HepG2 (cell line): ENCODE data around the gene WDR47. TPM values are rescaled to one million over a fixed set of nuclear protein-coding genes. Genes with fewer than 3 reads are reported as not detected.

Source experiments
- CCDC6 ChIP-seq: sonication (generic); formaldehyde crosslinking; IDR thresholded peaks from 2 replicates; pipeline ENCODE4 v1.8.1; 2022; ENCODE audit warnings: mild to moderate bottlenecking, missing genetic modification reagents, moderate library complexity
- ELF3 ChIP-seq: IDR thresholded peaks from 2 replicates; pipeline ENCODE4 v1.6.1; 2016; ENCODE audit warnings: missing genetic modification reagents, missing compliant biosample characterization
- ERF ChIP-seq: IDR thresholded peaks from 2 replicates; pipeline ENCODE4 v1.6.1; 2018; ENCODE audit warnings: missing biosample characterization, missing genetic modification reagents
- FOXP4 ChIP-seq: sonication (generic); formaldehyde crosslinking; IDR thresholded peaks from 2 replicates; pipeline ENCODE4 v1.4.0; 2020; ENCODE audit warnings: missing genetic modification reagents
- GATAD2A ChIP-seq: IDR thresholded peaks from 2 replicates; pipeline ENCODE4 v1.6.1; 2016
- GTF3A ChIP-seq: sonication (generic); formaldehyde crosslinking; conservative IDR thresholded peaks from 2 replicates; pipeline ENCODE4 v1.4.0; 2020; ENCODE audit warnings: mild to moderate bottlenecking, missing genetic modification reagents
- HOXD1 ChIP-seq: sonication (generic); formaldehyde crosslinking; IDR thresholded peaks from 2 replicates; pipeline ENCODE4 v1.5.0; 2020; ENCODE audit warnings: missing genetic modification reagents
- SETDB1 ChIP-seq: sonication (generic); formaldehyde crosslinking; IDR thresholded peaks from 2 replicates; pipeline ENCODE4 v1.5.1; 2020; ENCODE audit warnings: missing genetic modification reagents, mild to moderate bottlenecking, borderline replicate concordance
- ZBTB42 ChIP-seq: sonication (generic); formaldehyde crosslinking; IDR thresholded peaks from 2 replicates; pipeline ENCODE4 v1.5.0; 2020; ENCODE audit warnings: mild to moderate bottlenecking, missing genetic modification reagents
- ZNF142 ChIP-seq: sonication (generic); formaldehyde crosslinking; IDR thresholded peaks from 2 replicates; pipeline ENCODE4 v1.4.0; 2020; ENCODE audit warnings: missing genetic modification reagents
- ZNF143 ChIP-seq: sonication (generic); formaldehyde crosslinking; IDR thresholded peaks from 2 replicates; pipeline ENCODE4 v1.4.0; 2020; ENCODE audit warnings: missing genetic modification reagents
- polyA plus RNA-seq, 8 experiments: library from polyadenylated mRNA; depleted of rRNA in 3 of 8; stranded (reverse) in 7 of 8; unstranded in 1 of 8; fragments of >200 nt; fragmentation: Illumina TruSeq in 4 of 8; extraction: Trizol in 4 of 8; gene quantifications; 2 replicates each; pipeline versions ENCODE4 v1.2.1 to v1.2.3, GENCODE V29; 2011 to 2016; ENCODE audit warnings: low read depth in 4 of 8, missing spikeins in 1 of 8, mixed read lengths in 1 of 8; ENCODE audit not compliant: insufficient read depth in 1 of 8
- total RNA-seq, 5 experiments: library from RNA; depleted of rRNA; stranded (reverse); fragments of >200 nt; fragmentation: Illumina TruSeq; extraction: Trizol; gene quantifications; 2 replicates each; pipeline ENCODE4 v1.2.3, GENCODE V29; 2016; ENCODE audit warnings: low read depth in 1 of 5
- TF ChIP-seq, protein P1 (sequence below): IDR thresholded peaks from 2 replicates; pipeline ENCODE4 v1.4.0; 2020; ENCODE audit warnings: mild to moderate bottlenecking, missing genetic modification reagents
- TF ChIP-seq, protein P2 (sequence below): sonication (generic); formaldehyde crosslinking; IDR thresholded peaks from 2 replicates; pipeline ENCODE4 v1.4.0; 2020; ENCODE audit warnings: missing genetic modification reagents

Gene WDR47
- total and polyA plus RNA-seq, 2 of the 13 experiments (the other 11 are each of a cell fraction or from before 2014, with no cell fraction given): 4.3 to 5.9 TPM

DNA sequence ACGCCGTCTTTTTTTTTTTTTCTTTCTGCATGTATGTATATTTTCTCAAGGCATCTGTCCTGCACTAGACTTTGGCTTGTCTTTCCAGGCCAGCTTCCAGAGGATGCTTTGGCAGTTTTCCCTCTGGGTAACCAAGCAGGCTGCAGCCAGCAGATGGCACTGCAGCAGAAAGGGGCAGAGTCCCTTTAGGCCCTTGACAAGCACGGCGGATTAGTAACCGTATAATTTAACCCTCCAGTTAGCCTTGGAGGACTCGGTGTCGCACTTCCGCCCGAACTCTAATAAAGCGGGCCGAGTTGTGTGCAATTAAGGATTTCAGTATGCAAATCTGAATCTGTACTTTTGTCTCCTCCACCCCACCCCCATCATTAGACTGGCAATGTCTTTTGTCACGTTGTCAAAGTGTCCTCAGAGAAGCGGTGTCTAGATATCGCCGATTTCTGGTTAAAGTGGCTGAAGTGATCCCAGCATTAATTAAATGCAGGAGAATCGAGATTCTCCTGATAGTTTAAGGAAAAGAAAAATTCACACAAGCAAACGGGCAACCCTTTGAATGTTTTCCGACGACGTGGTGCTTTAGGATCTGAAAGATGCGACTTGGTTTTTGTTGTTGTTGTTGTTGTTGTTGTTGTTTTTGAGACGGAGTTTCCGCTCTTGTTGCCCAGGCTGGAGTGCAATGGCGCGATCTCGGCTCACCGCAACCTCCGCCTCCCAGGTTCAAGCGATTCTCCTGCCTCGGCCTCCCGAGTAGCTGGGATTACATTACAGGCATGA lies 47.5 kb upstream of the WDR47 start (continued):
- TF ChIP-seq, protein P1, sequence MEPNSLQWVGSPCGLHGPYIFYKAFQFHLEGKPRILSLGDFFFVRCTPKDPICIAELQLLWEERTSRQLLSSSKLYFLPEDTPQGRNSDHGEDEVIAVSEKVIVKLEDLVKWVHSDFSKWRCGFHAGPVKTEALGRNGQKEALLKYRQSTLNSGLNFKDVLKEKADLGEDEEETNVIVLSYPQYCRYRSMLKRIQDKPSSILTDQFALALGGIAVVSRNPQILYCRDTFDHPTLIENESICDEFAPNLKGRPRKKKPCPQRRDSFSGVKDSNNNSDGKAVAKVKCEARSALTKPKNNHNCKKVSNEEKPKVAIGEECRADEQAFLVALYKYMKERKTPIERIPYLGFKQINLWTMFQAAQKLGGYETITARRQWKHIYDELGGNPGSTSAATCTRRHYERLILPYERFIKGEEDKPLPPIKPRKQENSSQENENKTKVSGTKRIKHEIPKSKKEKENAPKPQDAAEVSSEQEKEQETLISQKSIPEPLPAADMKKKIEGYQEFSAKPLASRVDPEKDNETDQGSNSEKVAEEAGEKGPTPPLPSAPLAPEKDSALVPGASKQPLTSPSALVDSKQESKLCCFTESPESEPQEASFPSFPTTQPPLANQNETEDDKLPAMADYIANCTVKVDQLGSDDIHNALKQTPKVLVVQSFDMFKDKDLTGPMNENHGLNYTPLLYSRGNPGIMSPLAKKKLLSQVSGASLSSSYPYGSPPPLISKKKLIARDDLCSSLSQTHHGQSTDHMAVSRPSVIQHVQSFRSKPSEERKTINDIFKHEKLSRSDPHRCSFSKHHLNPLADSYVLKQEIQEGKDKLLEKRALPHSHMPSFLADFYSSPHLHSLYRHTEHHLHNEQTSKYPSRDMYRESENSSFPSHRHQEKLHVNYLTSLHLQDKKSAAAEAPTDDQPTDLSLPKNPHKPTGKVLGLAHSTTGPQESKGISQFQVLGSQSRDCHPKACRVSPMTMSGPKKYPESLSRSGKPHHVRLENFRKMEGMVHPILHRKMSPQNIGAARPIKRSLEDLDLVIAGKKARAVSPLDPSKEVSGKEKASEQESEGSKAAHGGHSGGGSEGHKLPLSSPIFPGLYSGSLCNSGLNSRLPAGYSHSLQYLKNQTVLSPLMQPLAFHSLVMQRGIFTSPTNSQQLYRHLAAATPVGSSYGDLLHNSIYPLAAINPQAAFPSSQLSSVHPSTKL: 0 out of 2 replicates have a peak, but pooled peaks have one; percentile 55
- TF ChIP-seq ERF (CRISPR knock-in tag) (peak; percentile 21; the same call in 1 of the 2 replicates), HOXD1 (CRISPR knock-in tag) (no peak), ZNF143 (CRISPR knock-in tag) (0 out of 2 replicates have a peak, but pooled peaks have one; percentile 33), FOXP4 (no peak), GTF3A (0 out of 2 replicates have a peak, but pooled peaks have one; percentile 14), SETDB1 (CRISPR knock-in tag) (no peak), ELF3 (CRISPR knock-in tag) (peak; percentile 53), ZNF142 (CRISPR knock-in tag) (peak; percentile 40; the same call in 1 of the 2 replicates), CCDC6 (CRISPR knock-in tag) (0 out of 2 replicates have a peak, but pooled peaks have one; percentile 18), GATAD2A (CRISPR knock-in tag) (peak; percentile 87), ZBTB42 (CRISPR knock-in tag) (0 out of 2 replicates have a peak, but pooled peaks have one; percentile 32)
- TF ChIP-seq, protein P2, sequence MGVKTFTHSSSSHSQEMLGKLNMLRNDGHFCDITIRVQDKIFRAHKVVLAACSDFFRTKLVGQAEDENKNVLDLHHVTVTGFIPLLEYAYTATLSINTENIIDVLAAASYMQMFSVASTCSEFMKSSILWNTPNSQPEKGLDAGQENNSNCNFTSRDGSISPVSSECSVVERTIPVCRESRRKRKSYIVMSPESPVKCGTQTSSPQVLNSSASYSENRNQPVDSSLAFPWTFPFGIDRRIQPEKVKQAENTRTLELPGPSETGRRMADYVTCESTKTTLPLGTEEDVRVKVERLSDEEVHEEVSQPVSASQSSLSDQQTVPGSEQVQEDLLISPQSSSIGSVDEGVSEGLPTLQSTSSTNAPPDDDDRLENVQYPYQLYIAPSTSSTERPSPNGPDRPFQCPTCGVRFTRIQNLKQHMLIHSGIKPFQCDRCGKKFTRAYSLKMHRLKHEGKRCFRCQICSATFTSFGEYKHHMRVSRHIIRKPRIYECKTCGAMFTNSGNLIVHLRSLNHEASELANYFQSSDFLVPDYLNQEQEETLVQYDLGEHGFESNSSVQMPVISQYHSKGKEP: no peak
